GM19438 (cell line): Measurements from ENCODE around the gene ZNF865.
"Not testable (repeated sequence)": the region's sequence is repeated elsewhere in the genome, so short reads cannot be mapped to it uniquely, and the experiment has no call there.

Experiments used
- ATAC-seq: cut with Tn5 transposase; IDR thresholded peaks from one replicate; pipeline ENCODE4 v1.9.1; 2021; ENCODE audit warnings: low read depth; ENCODE audit not compliant: unreplicated experiment

Gene ZNF865

DNA sequence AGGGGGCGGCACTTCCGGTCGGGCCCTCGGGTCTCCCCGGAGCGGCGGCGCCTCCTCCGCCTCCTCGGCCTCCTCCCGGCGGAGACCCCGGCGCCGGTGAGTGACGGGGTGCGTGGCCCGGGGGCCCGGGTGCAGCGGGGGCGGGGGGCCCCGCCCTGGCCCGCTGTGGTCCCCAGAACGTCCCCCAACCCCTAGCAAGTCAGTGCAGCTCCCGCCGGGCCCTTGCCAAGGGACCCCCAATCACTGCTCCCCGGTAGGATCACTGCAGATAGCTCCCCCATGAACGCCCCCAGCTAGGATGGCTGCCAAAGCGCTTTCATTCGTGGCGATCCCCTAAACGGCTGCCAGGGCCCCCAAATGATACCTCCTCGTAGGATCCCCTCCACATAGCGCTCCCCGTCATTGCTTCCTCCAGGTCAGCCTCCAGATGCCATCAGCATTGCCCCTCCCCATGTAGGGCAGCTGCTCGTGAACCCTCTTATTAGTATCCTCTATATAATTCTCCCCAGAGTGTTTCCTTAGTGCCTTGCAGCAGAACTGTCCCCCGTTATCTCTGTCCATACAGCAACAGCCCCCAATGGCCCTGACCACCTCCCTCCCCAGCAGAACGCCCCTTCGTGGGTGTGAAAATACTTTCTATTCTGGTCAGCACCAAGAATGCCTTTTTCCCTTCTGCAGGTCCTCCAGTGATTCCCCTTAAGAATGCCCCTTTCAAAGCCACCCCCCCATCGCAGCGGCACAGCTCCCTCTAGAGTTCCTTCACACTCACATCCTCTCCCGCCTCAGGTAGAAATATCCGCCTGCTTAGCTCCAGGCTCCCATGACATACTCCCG lies at the start of gene ZNF865:
Gene ZNF865 (plus strand): TSS at position 11 of the 834 bp plus-strand sequence. CDS start 7,972 bp downstream, outside the sequence.
- ATAC-seq = no peak

DNA sequence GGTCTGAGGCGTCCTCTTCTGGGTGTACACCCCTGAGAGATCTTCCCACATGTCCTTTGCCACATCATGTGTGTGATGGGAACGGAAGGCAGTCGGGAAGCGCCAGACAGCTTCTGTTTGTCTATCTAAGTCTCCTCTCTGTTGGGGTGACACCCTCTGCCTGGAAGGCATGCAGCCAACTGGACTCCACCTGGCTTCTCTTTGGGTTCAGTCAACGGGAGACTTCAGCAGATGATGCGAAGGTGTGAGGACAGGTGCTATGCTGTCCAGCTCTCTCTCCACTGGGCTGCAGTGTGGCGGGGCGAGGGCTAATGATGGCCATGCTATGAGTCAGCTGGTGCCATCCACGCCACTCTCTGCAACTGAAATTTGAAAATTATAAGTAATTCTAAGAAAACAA lies 45.8 kb upstream of the ZNF865 start:
- ATAC-seq = no peak

DNA sequence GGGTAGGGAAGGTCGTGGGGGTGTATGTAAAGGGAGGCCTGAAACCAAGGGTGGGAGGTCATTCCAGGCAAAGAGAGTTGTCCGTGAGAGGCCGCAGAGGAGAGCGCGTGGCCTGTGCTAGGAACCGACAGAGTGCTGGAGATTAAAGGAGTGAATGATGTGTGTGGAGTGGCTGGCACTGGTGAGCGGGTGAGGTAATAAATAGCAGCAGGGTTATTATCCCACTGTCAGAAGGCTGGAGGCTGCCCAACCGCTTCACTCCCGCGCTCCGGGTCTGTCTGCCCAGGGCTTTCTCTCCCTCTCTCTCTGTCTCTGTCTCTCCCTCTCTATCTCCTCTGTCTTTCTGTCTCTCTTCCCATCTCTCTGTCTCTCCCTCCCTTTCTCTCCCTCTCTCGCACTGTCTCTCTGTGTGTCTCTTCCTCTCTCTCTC lies 42.2 kb upstream of the ZNF865 start:
- no peak for ATAC-seq

DNA sequence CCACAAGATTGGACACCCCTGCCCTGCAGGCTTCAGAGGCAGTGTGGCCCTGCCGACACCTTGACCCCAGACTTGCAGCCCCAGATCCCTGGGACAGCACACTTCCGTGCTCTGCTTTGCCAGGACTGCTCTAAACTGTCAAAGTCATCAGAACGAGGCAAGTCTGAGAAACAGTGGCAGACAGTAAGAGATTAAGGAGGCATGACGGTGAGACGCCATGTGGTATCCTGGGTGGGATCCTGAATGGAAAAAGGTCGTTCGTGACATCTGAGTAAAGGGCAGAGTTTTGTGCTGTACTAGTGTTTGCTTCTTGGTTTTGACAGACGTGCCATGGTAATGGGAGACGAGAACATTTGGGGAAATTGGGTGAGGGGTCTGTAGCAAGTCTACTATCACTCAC lies 38.6 kb upstream of the ZNF865 start:
- ATAC-seq = no peak

DNA sequence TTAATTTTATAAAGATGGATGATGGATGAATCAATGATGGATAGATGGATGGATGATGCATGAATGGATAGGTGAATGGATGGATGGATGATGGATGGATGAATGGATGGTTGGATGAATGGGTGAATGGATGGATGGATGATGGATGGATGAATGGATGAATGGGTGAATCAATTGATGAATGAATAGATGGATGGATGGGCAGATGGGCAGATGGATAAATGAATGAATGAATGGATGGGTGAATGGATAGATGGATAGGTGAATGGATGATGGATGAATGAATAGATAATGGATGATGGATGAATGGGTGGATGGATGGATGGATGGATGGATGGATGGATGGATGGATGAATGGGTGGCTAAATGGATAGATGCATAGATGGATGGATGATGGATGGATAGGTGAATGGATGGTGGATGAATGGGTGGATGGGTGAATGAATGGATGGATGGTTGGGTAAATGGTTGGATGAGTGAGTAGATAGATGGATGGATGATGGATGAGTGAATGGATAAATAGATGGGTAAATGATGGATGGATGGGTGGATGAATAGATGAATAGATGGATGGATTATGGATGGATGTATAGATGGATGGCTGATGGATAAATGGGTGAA lies 37.6 kb upstream of the ZNF865 start:
- no peak for ATAC-seq

DNA sequence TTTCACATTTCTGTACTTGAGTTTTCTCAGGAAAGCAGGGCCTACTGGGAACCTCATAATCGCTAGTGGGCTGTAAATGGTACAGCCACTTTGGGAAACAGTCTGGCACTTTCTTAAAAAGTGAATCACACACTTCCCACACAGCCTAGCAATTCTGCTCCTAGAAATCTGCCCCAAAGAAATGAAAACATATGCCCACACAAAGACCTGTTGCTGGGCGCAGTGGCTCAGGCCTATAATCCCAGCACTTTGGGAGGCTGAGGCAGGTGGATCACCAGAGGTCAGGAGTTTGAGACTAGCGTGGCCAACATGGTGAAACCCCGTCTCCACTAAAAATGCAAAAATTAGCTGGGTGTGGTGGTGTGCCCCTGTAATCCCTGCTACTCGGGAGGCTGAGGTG lies 36.0 kb upstream of the ZNF865 start:
- not testable (repeated sequence) for ATAC-seq

DNA sequence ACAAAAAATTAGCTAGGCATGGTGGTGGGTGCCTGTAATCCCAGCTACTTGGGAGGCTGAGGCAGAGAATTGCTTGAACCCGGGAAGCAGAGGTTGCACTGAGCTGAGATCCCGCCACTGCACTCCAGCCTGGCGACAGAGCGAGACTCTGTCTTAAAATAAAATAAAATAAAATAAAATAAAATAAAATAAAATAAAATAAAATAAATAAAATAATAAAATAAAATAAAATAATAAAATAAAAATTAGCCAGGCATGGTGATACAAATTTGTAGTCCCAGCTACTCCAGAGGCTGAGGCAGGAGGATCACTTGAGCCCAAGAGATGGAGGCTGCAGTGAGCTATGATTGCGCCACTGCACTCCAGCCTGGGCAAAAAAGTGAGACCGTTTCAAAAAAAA lies 31.5 kb upstream of the ZNF865 start:
- ATAC-seq = not testable (repeated sequence)

DNA sequence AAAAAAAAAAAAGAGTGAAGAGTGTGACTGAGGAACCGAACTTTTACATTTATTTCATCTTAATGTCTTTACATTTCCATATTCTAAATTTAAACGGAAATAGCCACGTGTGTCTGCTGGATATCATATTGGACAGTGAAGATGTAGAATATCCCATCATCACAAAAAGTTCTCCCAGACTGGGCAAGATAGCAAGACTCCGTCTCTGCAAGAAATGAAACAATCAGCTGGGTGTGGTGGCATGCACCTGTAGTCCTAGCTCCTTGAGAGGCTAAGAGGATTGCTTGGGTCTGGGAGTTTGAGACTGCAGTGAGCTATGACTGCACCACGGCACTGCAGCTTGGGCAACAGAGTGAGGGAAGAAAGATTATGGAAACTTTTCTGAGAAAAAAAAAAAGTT lies 28.7 kb upstream of the ZNF865 start:
- no peak for ATAC-seq

DNA sequence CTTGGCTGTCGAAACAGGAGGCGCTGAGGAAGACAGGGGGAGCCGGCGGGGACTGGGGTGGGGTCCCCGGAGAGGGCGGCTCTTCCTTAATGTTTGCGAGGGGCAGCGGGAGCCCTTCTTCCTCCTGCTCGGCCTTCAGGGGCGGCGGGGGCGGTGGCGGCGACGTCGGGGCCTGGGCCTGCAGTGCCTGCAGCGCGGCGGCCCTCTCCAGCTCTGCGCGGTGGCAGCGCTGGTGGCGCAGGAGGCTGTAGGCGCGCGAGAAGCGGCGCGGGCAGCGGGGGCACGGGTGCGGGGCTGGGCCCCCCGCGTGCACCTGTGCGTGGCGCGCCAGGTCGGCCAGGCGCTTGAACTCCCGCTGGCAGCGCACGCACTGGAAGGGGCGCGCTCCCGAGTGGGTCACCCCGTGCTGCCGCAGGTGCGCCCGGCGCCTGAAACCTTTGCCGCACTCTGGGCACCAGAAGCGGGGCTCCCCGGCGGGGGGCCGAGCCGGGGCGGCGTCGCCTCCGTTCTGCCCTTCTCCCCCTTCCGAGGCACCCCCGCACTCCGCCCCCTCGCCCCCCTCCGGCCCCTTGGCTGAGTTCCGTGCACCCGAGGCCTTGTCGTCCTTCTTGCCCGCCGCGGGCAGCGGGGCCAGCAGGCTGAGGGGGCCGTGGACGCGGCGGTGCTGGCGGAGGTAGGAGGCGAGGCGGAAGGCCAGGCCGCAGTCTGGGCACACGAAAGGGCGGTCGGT lies 27.3 kb upstream of the ZNF865 start:
- ATAC-seq = no peak

DNA sequence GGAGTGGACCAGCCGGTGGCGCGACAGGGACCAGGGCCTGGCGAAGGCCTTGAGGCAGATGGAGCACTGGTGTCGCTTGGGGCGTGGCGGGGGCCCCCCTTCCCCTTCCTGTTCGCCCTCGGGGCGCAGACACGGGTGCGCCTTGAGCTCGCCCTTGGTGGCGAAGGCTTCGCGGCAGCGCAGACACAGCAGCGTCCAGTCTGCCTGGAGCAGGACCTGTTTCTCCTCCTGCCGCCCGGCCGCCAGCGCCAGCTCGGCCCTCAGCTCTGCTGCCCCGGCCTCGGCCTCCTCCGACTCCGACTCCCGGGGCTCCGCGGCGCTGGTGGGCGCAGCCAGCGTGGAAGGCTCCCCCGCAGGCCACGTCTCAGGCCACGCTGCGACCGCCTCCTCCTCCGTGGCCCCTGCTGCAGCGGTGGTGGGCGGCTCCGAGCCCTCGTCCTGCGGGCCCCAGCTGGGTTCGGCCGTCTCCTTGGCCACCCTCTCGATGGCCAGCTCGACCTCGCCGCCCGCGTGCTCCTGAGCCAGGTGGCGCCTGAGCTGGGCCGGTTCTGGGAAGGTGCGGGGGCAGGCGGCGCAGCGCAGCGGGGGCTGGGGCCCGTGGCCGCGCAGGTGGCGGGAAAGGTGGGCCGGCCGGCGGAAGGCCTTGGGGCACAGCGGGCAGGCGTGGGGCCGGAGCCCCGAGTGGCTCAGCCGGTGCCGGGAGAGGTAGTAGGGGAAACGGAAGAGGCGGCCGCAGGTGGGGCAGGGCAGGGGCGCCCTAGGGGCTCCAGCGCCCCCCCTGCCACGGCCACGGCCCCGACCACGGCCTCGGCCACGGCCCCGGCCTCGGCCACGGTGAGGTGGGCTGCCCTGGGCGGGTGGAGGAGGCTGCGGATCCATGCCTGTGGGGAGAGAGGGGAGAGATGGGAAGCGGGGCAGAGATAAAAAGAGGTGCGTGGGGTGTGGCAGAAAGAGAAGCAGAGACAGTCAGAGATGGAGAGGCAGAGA lies 26.4 kb upstream of the ZNF865 start:
- no peak for ATAC-seq

DNA sequence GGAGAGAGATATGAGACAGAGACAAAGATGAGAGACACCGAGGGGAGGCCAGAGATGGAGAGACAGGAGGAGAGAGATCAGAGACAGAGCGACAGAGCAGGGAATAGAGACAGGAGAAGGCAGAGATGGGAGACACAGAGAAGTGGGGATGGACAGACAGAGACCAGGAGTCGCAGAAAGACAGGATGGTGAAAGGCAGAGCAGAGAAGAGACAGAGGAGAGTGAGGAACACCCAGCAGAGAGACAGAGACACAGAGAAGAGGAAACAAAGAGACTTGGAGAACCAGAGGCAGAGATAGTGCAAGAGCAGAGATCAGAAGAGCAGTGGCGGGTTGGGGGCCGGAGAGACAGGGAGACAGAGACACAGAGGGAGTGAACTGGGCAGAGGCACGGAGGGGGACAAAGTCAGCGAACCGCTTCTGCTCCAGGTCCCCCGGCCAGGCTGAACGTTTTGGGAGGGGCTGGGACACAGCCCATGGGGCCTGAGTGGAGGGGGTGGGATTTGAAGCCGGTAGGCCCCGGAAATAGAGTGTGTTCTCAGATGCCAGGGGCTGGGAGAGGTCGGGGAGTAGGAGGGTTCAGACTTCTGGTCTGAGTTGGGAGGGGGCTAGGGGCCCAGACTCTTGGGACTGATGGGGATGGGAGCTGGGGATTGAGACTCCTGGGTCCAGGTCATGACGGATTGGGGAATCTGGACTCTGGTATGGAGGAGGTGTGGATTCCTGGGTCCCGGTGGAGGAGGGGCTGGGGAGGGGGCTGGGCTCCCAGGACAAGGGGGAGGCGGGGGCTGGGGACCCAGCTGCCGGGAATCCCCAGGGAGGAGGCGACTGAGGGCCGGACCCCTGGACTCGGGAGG lies 25.5 kb upstream of the ZNF865 start:
- no peak for ATAC-seq

DNA sequence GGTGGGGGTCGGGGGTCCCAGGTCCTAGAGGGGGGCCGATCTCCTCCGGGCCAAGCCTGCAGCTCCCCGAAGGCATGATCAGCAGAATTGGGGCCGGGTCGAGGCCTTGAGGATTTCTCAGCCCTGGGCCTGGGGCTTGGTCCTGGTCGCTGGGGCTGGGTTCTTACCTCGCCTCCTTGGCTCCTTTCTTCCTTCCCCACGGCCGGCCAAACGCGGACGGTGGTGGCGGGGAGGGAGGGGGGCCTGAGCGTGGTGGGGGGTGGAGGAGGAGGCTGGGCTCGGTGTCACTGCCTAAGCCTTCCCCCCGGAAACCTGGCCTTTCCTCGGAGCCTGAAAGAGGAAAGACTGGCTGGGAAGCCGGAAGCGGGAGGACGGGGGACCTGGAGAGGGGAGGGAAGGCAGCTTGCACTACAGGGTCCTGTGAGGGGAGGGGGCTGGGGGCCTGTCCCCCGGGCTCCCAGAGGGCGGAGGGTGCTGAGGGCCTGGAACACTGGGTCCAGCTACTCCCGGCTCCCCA lies 24.8 kb upstream of the ZNF865 start, which contains the start of gene ZNF579:
Gene ZNF579 (minus strand): TSS at position 221 of the 517 bp plus-strand sequence. CDS start 1,209 bp downstream, outside the sequence.
- ATAC-seq = no peak

DNA sequence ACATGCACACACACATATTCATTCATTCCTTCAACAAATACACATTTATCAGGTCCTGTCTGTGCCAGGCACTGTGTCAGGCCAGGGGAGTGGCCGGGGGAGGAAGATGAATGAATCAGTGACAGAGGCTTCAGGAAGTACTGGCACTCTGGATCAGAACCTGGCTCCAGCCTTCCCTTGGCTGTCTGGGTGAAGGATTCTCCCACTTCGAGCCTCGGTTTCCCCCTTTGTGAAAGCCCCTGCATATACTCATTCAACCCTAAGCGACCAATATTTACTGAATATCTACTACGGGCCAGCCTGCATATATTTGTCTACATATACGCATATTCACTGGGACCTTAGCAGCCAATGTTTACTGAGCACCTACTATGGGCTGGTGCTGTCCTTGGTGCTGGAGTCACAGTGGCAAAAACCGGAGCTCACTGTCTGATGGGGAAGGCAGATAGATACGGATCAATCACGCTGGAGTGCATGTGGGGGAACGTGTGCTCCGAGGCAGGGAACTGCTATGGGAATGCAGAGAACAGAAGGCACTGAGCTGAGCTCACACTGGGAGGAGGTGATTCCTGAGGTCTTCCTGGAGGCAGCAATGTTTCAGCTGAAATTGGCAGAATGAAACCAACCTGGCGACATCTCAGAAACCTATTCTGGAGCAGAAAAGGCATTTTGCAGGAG lies 24.2 kb upstream of the ZNF865 start:
- ATAC-seq = no peak

DNA sequence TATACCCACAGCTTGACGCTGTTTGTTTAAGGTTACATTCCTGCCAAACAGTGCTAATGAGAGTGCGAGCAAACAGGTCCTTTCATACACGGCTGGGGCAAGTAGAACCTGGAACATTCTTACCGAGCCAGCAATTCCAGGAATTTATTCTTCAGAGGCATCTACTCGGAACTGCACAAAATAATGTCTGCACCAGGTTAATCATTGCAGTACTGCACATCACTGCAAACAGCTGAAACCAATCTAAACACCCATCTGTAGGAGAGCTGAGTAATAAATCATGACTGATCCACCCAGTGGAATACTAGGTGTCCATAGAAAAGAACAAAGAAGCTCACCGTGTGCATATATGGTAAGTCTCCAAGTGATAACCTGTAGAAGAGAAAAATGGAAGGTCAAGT lies 23.6 kb upstream of the ZNF865 start:
- ATAC-seq = no peak

DNA sequence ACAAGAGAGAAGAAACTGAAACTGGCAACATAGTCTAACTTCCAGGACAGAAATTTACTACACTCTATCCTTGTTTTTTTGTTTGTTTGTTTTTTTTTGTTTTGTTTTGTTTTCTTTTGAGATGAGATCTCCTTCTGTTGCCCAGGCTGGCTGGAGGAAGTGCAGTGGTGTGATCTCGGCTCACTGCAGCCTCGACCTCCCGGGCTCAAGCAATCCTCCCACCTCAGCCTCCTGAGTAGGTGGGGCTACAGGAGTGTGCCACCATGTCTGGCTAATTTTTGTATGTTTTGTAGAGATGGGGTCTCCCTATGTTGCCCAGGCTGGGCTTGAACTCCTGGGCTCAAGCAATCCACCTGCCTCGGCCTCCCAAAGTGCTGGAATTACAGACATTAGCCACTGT lies 23.2 kb upstream of the ZNF865 start:
- not testable (repeated sequence) for ATAC-seq

DNA sequence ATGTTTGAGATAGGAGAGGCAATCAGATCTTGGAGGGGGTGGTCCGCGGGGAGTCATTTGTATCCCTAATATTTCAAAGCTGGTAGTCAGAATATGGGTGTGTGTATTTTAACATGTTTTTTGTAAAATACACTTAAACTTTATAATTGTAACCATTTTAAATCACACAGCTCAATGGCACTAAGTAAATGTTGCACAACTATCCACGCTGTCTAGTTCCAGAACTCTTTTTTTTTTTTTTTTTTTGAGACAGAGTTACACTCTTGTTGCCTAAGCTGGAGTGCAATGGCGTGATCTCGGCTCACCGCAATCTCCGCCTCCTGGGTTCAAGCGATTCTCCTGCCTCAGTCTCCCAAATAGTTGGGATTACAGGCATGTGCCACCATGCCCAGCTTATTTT lies 21.6 kb upstream of the ZNF865 start:
- not testable (repeated sequence) for ATAC-seq

DNA sequence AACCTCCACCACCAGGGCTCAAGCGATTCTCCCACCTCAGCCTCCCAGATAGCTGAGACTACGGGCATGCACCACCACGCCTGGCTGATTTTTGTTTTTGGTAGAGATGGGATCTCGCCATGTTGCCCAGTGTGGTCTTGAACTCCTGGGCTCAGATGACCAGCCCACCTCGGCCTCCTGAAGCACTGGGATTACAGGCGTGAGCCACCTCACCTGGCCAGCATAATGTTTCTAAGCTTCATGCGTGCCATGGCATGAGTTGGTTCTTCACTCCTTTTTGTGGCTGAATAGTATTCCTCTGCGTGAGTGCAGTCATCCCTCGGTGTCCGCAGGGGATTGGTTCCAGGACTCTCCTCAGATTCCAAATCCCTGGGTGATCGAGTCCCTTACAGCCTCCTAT lies 20.6 kb upstream of the ZNF865 start:
- ATAC-seq = no peak

DNA sequence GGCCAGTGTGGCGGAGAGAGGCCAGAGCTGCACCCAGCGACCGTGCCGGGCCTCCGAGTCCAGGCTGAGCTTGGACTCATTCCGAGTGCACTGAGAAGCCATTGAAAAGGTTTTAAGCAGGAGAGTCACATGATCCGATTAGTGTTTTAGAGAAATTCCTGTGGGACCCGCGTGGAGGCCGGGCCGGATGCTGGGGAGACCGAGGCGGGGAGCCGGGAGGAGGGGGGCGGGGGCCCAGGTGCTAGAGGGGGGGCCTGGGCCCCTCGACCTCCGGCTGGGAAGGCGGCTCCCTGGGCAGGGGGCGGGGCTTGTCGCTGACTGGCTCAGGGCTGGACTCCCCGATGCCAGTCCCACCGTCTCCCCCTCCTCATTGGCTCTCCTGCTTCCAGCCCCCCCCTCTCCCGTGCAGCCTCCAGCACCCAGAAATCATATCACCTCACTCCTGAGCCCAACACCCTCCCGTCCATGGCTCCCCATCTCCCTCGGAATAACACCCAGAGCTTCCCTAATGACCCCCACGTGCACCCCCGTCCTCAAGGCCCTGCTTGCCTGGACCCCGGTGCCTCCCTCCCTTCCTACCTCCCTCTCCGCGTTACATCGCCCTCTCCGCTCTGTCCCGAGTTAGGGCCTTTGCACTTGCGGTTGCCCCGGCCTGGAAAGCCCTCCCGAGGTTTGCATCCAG lies 19.6 kb upstream of the ZNF865 start:
- ATAC-seq = no peak
